Neural crest cell (in vitro differentiated cells): ENCODE results near the gene BASP1. TPM values are rescaled to one million over a fixed set of nuclear protein-coding genes. Genes with fewer than 3 reads are reported as not detected.
"Not testable (repeated sequence)": the region's sequence is repeated elsewhere in the genome, so short reads cannot be mapped to it uniquely, and the experiment has no call there.

ENCODE experiments used
- DNase-seq: peaks from one replicate; pipeline ENCODE4 v3.0.0; 2021; ENCODE audit warnings: low read depth, mixed read lengths, low spot score
- H3K27ac Mint-ChIP-seq: one replicate; pipeline ENCODE4 v1.8.0; 2021; ENCODE audit warnings: mild to moderate bottlenecking, mixed read lengths; ENCODE audit not compliant: unreplicated experiment
- H3K27me3 Mint-ChIP-seq: 2 replicates; pipeline ENCODE4 v1.8.0; 2021; ENCODE audit warnings: low read depth, mild to moderate bottlenecking, mixed read lengths
- H3K36me3 Mint-ChIP-seq: 2 replicates; pipeline ENCODE4 v1.8.0; 2021; ENCODE audit warnings: low read depth, mild to moderate bottlenecking, mixed read lengths
- H3K4me1 Mint-ChIP-seq: 2 replicates; pipeline ENCODE4 v1.8.0; 2021; ENCODE audit warnings: mixed read lengths
- H3K4me3 Mint-ChIP-seq: one replicate; pipeline ENCODE4 v1.8.0; 2021; ENCODE audit warnings: mild to moderate bottlenecking, mixed read lengths
- H3K9me3 Mint-ChIP-seq: 2 replicates; pipeline ENCODE4 v1.8.0; 2021; ENCODE audit warnings: mixed read lengths
- total RNA-seq: library from RNA; stranded (reverse); gene quantifications from 2 replicates; pipeline ENCODE4 v1.2.1, GENCODE V29; 2021
- TF ChIP-seq, protein P1 (sequence below): fragments of 200-600 bp; sonication (generic); conservative IDR thresholded peaks from 2 replicates; pipeline ENCODE4 v1.5.0; 2021; ENCODE audit warnings: antibody characterized with exemption, mild to moderate bottlenecking

BASP1 gene
- total RNA-seq, 1 donor from 2014 or later: 100 TPM

DNA sequence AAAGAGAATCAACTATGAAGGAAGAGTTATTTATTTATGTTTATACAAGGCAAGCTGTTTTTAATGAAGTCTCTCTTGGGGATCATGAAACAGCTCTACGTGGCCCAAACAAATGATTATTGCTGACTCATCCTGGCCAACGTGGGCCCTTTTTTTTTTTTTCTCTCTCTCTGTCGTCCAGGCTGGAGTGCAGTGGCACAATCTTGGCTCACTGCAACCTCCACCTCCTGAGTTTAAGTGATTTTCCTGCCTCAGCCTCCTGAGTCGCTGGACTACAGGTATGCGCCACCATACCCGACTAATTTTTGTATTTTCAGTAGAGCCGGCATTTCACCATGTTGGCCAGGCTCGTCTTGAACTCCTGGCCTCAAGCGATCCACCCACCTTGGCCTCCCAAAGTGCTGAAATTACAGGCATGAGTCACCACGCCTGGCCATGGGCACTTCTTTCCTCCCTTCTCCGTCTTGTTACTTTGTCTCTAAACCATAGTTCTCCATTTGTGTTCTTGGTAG, 98.3 kb downstream of the BASP1 start:
- Mint-ChIP-seq H3K4me1 (peaks cover 12% of the 10 kb centered on the region), H3K27ac (no peak overlapping the region)
- TF ChIP-seq, protein P1, sequence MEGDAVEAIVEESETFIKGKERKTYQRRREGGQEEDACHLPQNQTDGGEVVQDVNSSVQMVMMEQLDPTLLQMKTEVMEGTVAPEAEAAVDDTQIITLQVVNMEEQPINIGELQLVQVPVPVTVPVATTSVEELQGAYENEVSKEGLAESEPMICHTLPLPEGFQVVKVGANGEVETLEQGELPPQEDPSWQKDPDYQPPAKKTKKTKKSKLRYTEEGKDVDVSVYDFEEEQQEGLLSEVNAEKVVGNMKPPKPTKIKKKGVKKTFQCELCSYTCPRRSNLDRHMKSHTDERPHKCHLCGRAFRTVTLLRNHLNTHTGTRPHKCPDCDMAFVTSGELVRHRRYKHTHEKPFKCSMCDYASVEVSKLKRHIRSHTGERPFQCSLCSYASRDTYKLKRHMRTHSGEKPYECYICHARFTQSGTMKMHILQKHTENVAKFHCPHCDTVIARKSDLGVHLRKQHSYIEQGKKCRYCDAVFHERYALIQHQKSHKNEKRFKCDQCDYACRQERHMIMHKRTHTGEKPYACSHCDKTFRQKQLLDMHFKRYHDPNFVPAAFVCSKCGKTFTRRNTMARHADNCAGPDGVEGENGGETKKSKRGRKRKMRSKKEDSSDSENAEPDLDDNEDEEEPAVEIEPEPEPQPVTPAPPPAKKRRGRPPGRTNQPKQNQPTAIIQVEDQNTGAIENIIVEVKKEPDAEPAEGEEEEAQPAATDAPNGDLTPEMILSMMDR: no peak

DNA sequence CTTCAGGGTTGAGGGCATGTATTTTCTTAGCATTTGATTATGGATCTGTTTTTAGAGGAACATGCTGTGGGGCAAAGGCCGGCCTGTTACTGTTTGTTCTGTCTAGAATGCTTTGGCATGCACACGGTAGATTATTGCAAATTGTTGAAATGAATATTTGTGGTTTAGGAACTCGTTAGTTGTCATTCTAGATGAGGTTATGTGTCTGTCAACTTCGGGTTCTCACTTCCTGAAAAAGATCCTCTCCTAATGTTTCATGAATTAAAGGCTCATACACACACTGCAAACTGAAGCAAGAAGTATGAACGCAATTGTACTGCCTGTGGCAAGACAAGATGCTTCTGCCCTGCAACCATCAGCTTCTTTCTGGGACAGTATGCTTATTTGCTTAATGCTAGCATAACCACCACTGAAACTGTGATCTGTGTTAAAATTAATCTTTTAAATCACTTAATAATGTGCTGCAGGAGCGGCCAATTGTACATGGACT, 99.6 kb downstream of the BASP1 start:
- Mint-ChIP-seq H3K27ac (no peak overlapping the region), H3K4me3 (no peak overlapping the region), H3K9me3 (no peaks in the 10 kb centered on the region), H3K27me3 (no peaks in the 10 kb centered on the region), H3K36me3 (no peaks in the 10 kb centered on the region), H3K4me1 (peaks cover 12% of the 10 kb centered on the region)
- TF ChIP-seq, protein P1: no peak
- no peak for DNase-seq

More for the DNA sequence above, 98.3 kb downstream of the BASP1 start:
- no peaks in the 10 kb centered on the region for H3K36me3 Mint-ChIP-seq
- H3K4me3 Mint-ChIP-seq: no peak overlapping the region
- no peak for DNase-seq
- H3K9me3 Mint-ChIP-seq: no peaks in the 10 kb centered on the region
- H3K27me3 Mint-ChIP-seq: no peaks in the 10 kb centered on the region

DNA sequence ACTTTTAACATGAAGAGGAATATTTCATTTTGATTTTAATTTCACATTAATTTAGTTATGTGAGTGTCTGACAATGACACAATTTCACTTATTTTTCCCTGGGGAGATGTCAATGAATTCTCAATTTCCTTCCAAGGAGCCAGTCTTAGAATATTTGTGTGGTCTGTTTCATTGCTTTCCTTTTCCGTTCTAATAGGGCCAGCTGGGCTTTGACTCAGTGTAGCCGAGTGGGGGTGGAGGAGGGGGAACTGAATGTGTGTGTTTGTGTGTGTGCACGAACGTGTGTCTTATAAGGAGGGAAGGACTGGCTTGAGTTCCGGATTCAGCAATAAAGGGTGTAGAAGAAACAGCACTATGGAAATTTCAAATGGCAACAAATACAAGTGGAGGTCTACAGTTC, 100.0 kb downstream of the BASP1 start:
- TF ChIP-seq, protein P1: no peak
- no peak overlapping the region for H3K27ac Mint-ChIP-seq
- H3K36me3 Mint-ChIP-seq: no peaks in the 10 kb centered on the region
- H3K9me3 Mint-ChIP-seq: no peaks in the 10 kb centered on the region
- no peak for DNase-seq
- H3K4me1 Mint-ChIP-seq: peaks cover 12% of the 10 kb centered on the region
- no peaks in the 10 kb centered on the region for H3K27me3 Mint-ChIP-seq
- no peak overlapping the region for H3K4me3 Mint-ChIP-seq

DNA sequence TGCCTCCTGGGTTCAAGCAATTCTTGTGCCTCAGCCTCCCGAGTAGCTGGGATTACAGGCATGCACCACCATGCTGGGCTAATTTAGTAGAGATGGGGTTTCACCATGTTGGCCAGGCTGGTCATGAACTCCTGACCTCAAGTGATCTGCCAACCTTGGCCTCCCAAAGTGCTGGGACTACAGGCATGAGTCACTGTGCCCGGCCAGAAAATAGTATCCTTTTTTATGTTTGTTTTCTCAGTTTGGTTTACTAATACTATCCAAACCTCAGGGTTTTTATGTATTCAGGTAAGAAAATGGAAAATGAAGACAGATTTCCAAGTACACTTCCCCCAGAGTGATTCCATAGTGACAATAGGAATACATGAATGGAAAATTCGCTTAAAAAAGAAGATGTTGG, 101.7 kb downstream of the BASP1 start:
- not testable (repeated sequence) for DNase-seq, H3K9me3 Mint-ChIP-seq, H3K27me3 Mint-ChIP-seq, H3K36me3 Mint-ChIP-seq, H3K27ac Mint-ChIP-seq, H3K4me3 Mint-ChIP-seq
- H3K4me1 Mint-ChIP-seq: peaks cover 12% of the 10 kb centered on the region

DNA sequence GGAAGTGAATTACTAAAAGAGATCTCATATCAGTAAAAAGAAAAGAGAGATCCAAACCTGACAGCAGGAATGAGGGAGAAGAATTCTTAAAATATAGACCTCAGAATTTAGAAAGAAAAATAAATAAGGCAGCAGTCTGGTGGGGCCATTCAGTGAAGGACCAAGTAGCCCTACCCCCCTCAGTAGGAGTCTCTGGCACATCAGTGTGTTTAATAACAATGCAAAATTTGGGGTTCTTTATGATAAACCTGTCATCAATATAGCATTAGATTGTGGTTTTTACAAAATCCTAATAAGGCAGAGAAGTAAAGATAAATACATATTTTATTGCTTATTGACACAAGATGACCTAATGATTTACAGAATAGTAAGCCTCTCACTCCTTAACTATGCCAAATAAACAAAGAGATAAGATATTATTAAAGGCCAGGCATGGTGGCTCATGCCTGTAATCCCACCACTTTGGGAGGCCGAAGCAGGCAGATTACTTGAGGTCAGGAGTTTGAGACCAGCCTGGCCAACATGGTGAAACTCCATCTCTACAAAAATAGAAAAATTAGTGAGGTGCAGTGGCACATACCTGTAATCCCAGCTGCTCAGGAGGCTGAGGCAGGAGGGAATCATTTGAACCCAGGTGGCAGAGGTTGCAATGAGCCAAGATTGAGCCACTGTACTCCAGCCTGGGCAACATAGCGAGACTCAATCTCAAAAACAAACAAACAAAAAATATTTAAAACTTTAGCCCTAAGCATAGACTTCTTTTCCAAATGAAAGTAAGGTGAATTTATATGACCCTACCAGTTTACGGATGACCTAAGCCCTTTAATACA, 108.6 kb downstream of the BASP1 start:
- Mint-ChIP-seq H3K36me3 (no peaks in the 10 kb centered on the region), H3K27me3 (no peaks in the 10 kb centered on the region), H3K4me3 (no peak overlapping the region), H3K9me3 (no peaks in the 10 kb centered on the region), H3K27ac (no peak overlapping the region), H3K4me1 (no peaks in the 10 kb centered on the region)
- no peak for DNase-seq
- TF ChIP-seq, protein P1: no peak
